Stimulated activated CD8-positive, alpha-beta memory T cell treated with anti-CD3 and anti-CD28 coated beads, Interleukin-15, amount 100 ng/mL, for 1 hour (primary cell): ENCODE results near the gene GREM1.

ENCODE experiments used
- DNase-seq: peaks from one replicate; pipeline ENCODE4 v3.0.0-alpha.2; 2020; ENCODE audit warnings: low read depth

GREM1 gene

GRCh38 chr15:32717426-32718226, at the start of gene GREM1:
Gene GREM1 (plus strand): TSS chr15:32718004. CDS start chr15:32730691, 12,687 bp downstream.
- no peak for DNase-seq

GRCh38 chr15:32668942-32669341, 48.9 kb upstream of the GREM1 start:
- no peak for DNase-seq

GRCh38 chr15:32669896-32670611, 47.8 kb upstream of the GREM1 start:
- no peak for DNase-seq

GRCh38 chr15:32670623-32671022, 47.2 kb upstream of the GREM1 start:
- DNase-seq: no peak

GRCh38 chr15:32671339-32672325, 46.2 kb upstream of the GREM1 start:
- DNase-seq: no peak

- DNase-seq: no peak
Measured at GRCh38 chr15:32674681-32675080, 43.1 kb upstream of the GREM1 start.

- no peak for DNase-seq
Measured at GRCh38 chr15:32675466-32675865, 42.3 kb upstream of the GREM1 start.

GRCh38 chr15:32676169-32676568, 41.6 kb upstream of the GREM1 start:
- DNase-seq: no peak

GRCh38 chr15:32677238-32677750, 40.5 kb upstream of the GREM1 start:
- DNase-seq: no peak

GRCh38 chr15:32679298-32679690, 38.5 kb upstream of the GREM1 start:
- DNase-seq: no peak

- no peak for DNase-seq
Measured at GRCh38 chr15:32682569-32682968, 35.2 kb upstream of the GREM1 start.

GRCh38 chr15:32682977-32683630, 34.7 kb upstream of the GREM1 start:
- no peak for DNase-seq

- no peak for DNase-seq
Measured at GRCh38 chr15:32683906-32684584, 33.8 kb upstream of the GREM1 start.

GRCh38 chr15:32685576-32685975, 32.2 kb upstream of the GREM1 start:
- no peak for DNase-seq

- DNase-seq: no peak
Measured at GRCh38 chr15:32687556-32687955, 30.2 kb upstream of the GREM1 start.

GRCh38 chr15:32688151-32688639, 29.6 kb upstream of the GREM1 start:
- DNase-seq: no peak

- DNase-seq: no peak
Measured at GRCh38 chr15:32690941-32691688, 26.7 kb upstream of the GREM1 start.

GRCh38 chr15:32691689-32692038, 26.1 kb upstream of the GREM1 start:
- no peak for DNase-seq

- DNase-seq: no peak
Measured at GRCh38 chr15:32692286-32692685, 25.5 kb upstream of the GREM1 start.
